Rectal smooth muscle tissue (tissue), 1 donor: ENCODE data around the gene PAPPA.

Source experiments
- H3K27ac ChIP-seq: one replicate; pipeline ENCODE4 v1.7.0; 2013; ENCODE audit warnings: low read depth, low read length, inconsistent platforms
- H3K27me3 ChIP-seq: one replicate; pipeline ENCODE4 v1.7.0; 2013; ENCODE audit warnings: low read length; ENCODE audit not compliant: control insufficient read depth, insufficient read depth
- H3K36me3 ChIP-seq: one replicate; pipeline ENCODE4 v1.7.0; 2013; ENCODE audit warnings: low read length; ENCODE audit not compliant: control insufficient read depth, insufficient read depth
- H3K4me1 ChIP-seq: one replicate; pipeline ENCODE4 v1.7.0; 2013; ENCODE audit warnings: low read length; ENCODE audit not compliant: control insufficient read depth, insufficient read depth
- H3K4me3 ChIP-seq: one replicate; pipeline ENCODE4 v1.7.0; 2013; ENCODE audit warnings: low read length
- H3K9ac ChIP-seq: one replicate; pipeline ENCODE4 v1.7.0; 2013; ENCODE audit warnings: low read length

Gene PAPPA

GRCh38 chr9:116153765-116154333, at the start of gene PAPPA:
Gene PAPPA (plus strand): TSS chr9:116153791. CDS start chr9:116154173, 382 bp downstream.
- H3K36me3 ChIP-seq, result no peaks in the 10 kb centered on the region
- peak within 1 kb of the TSS; percentile 34 for H3K9ac ChIP-seq
- H3K27me3 ChIP-seq, result peaks cover 9% of the 10 kb centered on the region
- no peaks in the 10 kb centered on the region for H3K4me1 ChIP-seq
- peak within 1 kb of the TSS; percentile 67 for H3K4me3 ChIP-seq
- peak within 1 kb of the TSS; percentile 72 for H3K27ac ChIP-seq

GRCh38 chr9:116103976-116104820, 49.4 kb upstream of the PAPPA start:
- Histone ChIP-seq H3K27ac (no peak overlapping the region), H3K9ac (no peak overlapping the region), H3K36me3 (no peaks in the 10 kb centered on the region), H3K27me3 (no peaks in the 10 kb centered on the region), H3K4me1 (no peaks in the 10 kb centered on the region), H3K4me3 (no peak overlapping the region)

GRCh38 chr9:116112236-116112635, 41.4 kb upstream of the PAPPA start:
- H3K27me3 ChIP-seq, result no peaks in the 10 kb centered on the region
- no peak overlapping the region for H3K27ac ChIP-seq
- H3K4me1 ChIP-seq, result no peaks in the 10 kb centered on the region
- no peak overlapping the region for H3K9ac ChIP-seq
- no peaks in the 10 kb centered on the region for H3K36me3 ChIP-seq
- H3K4me3 ChIP-seq, result no peak overlapping the region

GRCh38 chr9:116115761-116116353, 37.7 kb upstream of the PAPPA start:
- Histone ChIP-seq H3K9ac (no peak overlapping the region), H3K27me3 (no peaks in the 10 kb centered on the region), H3K4me3 (no peak overlapping the region), H3K4me1 (no peaks in the 10 kb centered on the region), H3K27ac (no peak overlapping the region), H3K36me3 (no peaks in the 10 kb centered on the region)

GRCh38 chr9:116116393-116116792, 37.2 kb upstream of the PAPPA start:
- H3K4me3 ChIP-seq, result no peak overlapping the region
- no peaks in the 10 kb centered on the region for H3K27me3 ChIP-seq
- H3K4me1 ChIP-seq, result no peaks in the 10 kb centered on the region
- H3K9ac ChIP-seq, result no peak overlapping the region
- no peak overlapping the region for H3K27ac ChIP-seq
- no peaks in the 10 kb centered on the region for H3K36me3 ChIP-seq

- H3K27ac ChIP-seq, result no peak overlapping the region
- H3K4me3 ChIP-seq, result no peak overlapping the region
- no peak overlapping the region for H3K9ac ChIP-seq
- no peaks in the 10 kb centered on the region for H3K27me3 ChIP-seq
- H3K4me1 ChIP-seq, result no peaks in the 10 kb centered on the region
- no peaks in the 10 kb centered on the region for H3K36me3 ChIP-seq
Observed at GRCh38 chr9:116123171-116123570, 30.4 kb upstream of the PAPPA start.

- H3K27me3 ChIP-seq, result no peaks in the 10 kb centered on the region
- H3K27ac ChIP-seq, result no peak overlapping the region
- no peak overlapping the region for H3K4me3 ChIP-seq
- H3K4me1 ChIP-seq, result no peaks in the 10 kb centered on the region
- H3K9ac ChIP-seq, result no peak overlapping the region
- no peaks in the 10 kb centered on the region for H3K36me3 ChIP-seq
Observed at GRCh38 chr9:116124472-116125040, 29.0 kb upstream of the PAPPA start.

- no peaks in the 10 kb centered on the region for H3K27me3 ChIP-seq
- H3K4me3 ChIP-seq, result no peak overlapping the region
- no peak overlapping the region for H3K9ac ChIP-seq
- H3K36me3 ChIP-seq, result no peaks in the 10 kb centered on the region
- H3K27ac ChIP-seq, result no peak overlapping the region
- no peaks in the 10 kb centered on the region for H3K4me1 ChIP-seq
Observed at GRCh38 chr9:116133163-116133562, 20.4 kb upstream of the PAPPA start.

GRCh38 chr9:116134975-116135374, 18.6 kb upstream of the PAPPA start:
- Histone ChIP-seq H3K36me3 (no peaks in the 10 kb centered on the region), H3K4me3 (no peak overlapping the region), H3K4me1 (no peaks in the 10 kb centered on the region), H3K27me3 (no peaks in the 10 kb centered on the region), H3K27ac (no peak overlapping the region), H3K9ac (no peak overlapping the region)

GRCh38 chr9:116137010-116137409, 16.6 kb upstream of the PAPPA start:
- Histone ChIP-seq H3K27ac (no peak overlapping the region), H3K27me3 (no peaks in the 10 kb centered on the region), H3K4me3 (no peak overlapping the region), H3K36me3 (no peaks in the 10 kb centered on the region), H3K4me1 (no peaks in the 10 kb centered on the region), H3K9ac (no peak overlapping the region)

GRCh38 chr9:116137581-116137980, 16.0 kb upstream of the PAPPA start:
- no peak overlapping the region for H3K27ac ChIP-seq
- no peak overlapping the region for H3K9ac ChIP-seq
- H3K4me1 ChIP-seq, result no peaks in the 10 kb centered on the region
- no peaks in the 10 kb centered on the region for H3K36me3 ChIP-seq
- no peak overlapping the region for H3K4me3 ChIP-seq
- no peaks in the 10 kb centered on the region for H3K27me3 ChIP-seq

- Histone ChIP-seq H3K27ac (no peak overlapping the region), H3K9ac (no peak overlapping the region), H3K4me3 (no peak overlapping the region), H3K4me1 (no peaks in the 10 kb centered on the region), H3K27me3 (no peaks in the 10 kb centered on the region), H3K36me3 (no peaks in the 10 kb centered on the region)
Observed at GRCh38 chr9:116141864-116142561, 11.6 kb upstream of the PAPPA start.
